ENCODE results near the gene SHISA6.
"Not testable (repeated sequence)": the region's sequence is repeated elsewhere in the genome, so short reads cannot be mapped to it uniquely, and the experiment has no call there.

Gene SHISA6

DNA sequence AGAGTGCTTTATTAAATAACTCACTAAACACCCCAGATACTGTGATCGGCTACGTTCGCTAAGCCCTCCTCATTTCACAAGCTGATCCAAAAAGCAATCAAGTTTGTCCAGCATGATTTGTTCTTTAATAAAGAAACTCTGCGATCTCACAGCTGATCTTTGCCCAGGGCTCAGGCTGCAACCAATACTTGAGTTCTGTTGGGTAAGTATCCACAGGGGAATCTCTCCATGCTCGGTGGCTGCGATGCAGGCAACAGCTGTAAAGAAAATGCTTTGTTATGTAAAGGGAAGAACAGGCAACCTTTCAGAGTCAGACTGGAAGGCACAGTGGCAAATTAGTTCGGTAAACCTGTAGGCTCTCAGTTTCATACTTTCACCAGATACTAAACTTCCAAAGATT lies 67.5 kb downstream of the SHISA6 start:
- H3K23ac ChIP-seq (ENCODE audit: low read length): no peak overlapping the region
- no peak overlapping the region for H2AK5ac ChIP-seq (ENCODE audit: low read length)
- no peak overlapping the region for H3K27ac ChIP-seq (ENCODE audit: low read depth, low read length)
- H2BK5ac ChIP-seq (ENCODE audit: low read depth, low read length, poor library complexity): no peak overlapping the region
- no peaks in the 10 kb centered on the region for H3K79me2 ChIP-seq (ENCODE audit: control insufficient read depth, insufficient read depth, low read length, poor library complexity)
- no peak overlapping the region for H4K91ac ChIP-seq (ENCODE audit: low read depth, low read length)
- H2BK120ac ChIP-seq (ENCODE audit: insufficient read depth, low read length, poor library complexity): no peak overlapping the region
- H3K18ac ChIP-seq (ENCODE audit: low read length): no peak overlapping the region
- no peak overlapping the region for H3K4me3 ChIP-seq (ENCODE audit: low read depth, low read length)
- no peak overlapping the region for H3K4me2 ChIP-seq (ENCODE audit: low read length)
- H4K12ac ChIP-seq (ENCODE audit: low read depth, low read length): no peak overlapping the region
- no peak overlapping the region for H3K4ac ChIP-seq (ENCODE audit: low read depth, low read length)
- H3K36me3 ChIP-seq (ENCODE audit: control insufficient read depth in 1 of 2, insufficient read depth in 2 of 2, low read length in 2 of 2): no peaks in the 10 kb centered on the region
- no peak overlapping the region for H3K14ac ChIP-seq (ENCODE audit: low read length)
- no peaks in the 10 kb centered on the region for H3K79me1 ChIP-seq (ENCODE audit: low read length)
- no CpG with 5 or more reads among the region's 7 CpGs for WGBS (ENCODE audit: extremely low coverage, insufficient coverage, insufficient read length)
- no peak overlapping the region for H3K9ac ChIP-seq (ENCODE audit: low read length)
- no peaks in the 10 kb centered on the region for H3K4me1 ChIP-seq (ENCODE audit: control insufficient read depth in 1 of 2, insufficient read depth in 2 of 2, low read length in 2 of 2)
- DNase-seq: no peak
- no peak overlapping the region for H2BK12ac ChIP-seq (ENCODE audit: low read length)
- no peaks in the 10 kb centered on the region for H3K9me3 ChIP-seq (ENCODE audit: insufficient read depth, low read depth, low read length)
- no peaks in the 10 kb centered on the region for H3K27me3 ChIP-seq (ENCODE audit: insufficient read depth, low read length)
- no peak overlapping the region for H4K8ac ChIP-seq (ENCODE audit: low read depth, low read length)
- H2AFZ ChIP-seq (ENCODE audit: insufficient read depth, low read length, poor library complexity): no peak overlapping the region

DNA sequence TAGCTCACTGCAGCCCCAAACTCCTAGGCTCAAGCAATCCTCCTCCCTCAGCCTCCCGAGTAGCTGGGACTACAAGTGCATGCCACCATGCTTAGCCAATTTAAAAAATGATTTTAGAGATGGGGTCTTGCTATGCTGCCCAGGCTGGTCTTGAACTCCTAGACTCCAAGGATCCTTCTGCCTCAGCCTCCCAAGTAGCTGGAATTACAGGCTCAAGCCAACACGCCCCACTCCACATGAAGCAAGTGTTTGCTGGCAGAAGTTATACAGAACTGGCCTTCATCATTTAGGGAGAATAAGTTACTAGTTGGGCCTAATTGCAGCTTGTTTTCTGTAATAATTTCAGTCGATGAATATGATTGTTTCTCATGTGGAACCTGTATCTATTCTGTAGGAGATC lies 68.0 kb downstream of the SHISA6 start:
- Histone ChIP-seq H2BK5ac (ENCODE audit: low read depth, low read length, poor library complexity) (no peak overlapping the region), H3K36me3 (ENCODE audit: control insufficient read depth in 1 of 2, insufficient read depth in 2 of 2, low read length in 2 of 2) (no peaks in the 10 kb centered on the region), H3K18ac (ENCODE audit: low read length) (no peak overlapping the region), H3K4me1 (ENCODE audit: control insufficient read depth in 1 of 2, insufficient read depth in 2 of 2, low read length in 2 of 2) (no peaks in the 10 kb centered on the region), H3K27ac (ENCODE audit: low read depth, low read length) (no peak overlapping the region), H3K4ac (ENCODE audit: low read depth, low read length) (no peak overlapping the region), H2AK5ac (ENCODE audit: low read length) (no peak overlapping the region), H2BK12ac (ENCODE audit: low read length) (no peak overlapping the region), H3K9me3 (ENCODE audit: insufficient read depth, low read depth, low read length) (no peaks in the 10 kb centered on the region), H3K9ac (ENCODE audit: low read length) (no peak overlapping the region), H3K4me2 (ENCODE audit: low read length) (no peak overlapping the region), H2BK120ac (ENCODE audit: insufficient read depth, low read length, poor library complexity) (no peak overlapping the region), H3K27me3 (ENCODE audit: insufficient read depth, low read length) (no peaks in the 10 kb centered on the region), H3K23ac (ENCODE audit: low read length) (no peak overlapping the region), H2AFZ (ENCODE audit: insufficient read depth, low read length, poor library complexity) (no peak overlapping the region), H3K14ac (ENCODE audit: low read length) (no peak overlapping the region), H3K79me1 (ENCODE audit: low read length) (no peaks in the 10 kb centered on the region), H3K4me3 (ENCODE audit: low read depth, low read length) (no peak overlapping the region), H3K79me2 (ENCODE audit: control insufficient read depth, insufficient read depth, low read length, poor library complexity) (no peaks in the 10 kb centered on the region), H4K8ac (ENCODE audit: low read depth, low read length) (no peak overlapping the region), H4K91ac (ENCODE audit: low read depth, low read length) (no peak overlapping the region), H4K12ac (ENCODE audit: low read depth, low read length) (no peak overlapping the region)
- WGBS (ENCODE audit: extremely low coverage, insufficient coverage, insufficient read length): no CpG with 5 or more reads among the region's 3 CpGs
- no peak for DNase-seq

DNA sequence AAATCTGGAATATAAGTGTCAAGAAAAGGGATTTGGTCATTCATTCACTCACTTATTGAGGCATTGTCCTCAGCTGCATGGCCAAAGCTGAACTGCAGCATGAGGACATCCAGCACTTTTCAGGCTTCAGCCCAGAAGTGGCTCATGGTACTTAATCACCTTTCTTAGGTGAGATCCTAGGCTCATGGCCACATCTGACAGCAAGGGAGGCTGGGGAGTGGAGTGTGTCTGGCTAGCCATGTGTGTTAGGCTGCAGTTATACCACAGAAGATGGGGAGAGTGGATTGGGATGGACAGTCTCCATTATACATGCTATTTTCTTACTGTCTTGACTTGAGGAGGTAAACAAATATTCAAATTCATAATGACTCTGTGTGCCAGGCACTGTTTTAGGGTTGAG lies 68.8 kb downstream of the SHISA6 start:
- Histone ChIP-seq H3K23ac (ENCODE audit: low read length) (no peak overlapping the region), H3K36me3 (ENCODE audit: control insufficient read depth in 1 of 2, insufficient read depth in 2 of 2, low read length in 2 of 2) (no peaks in the 10 kb centered on the region), H3K9ac (ENCODE audit: low read length) (no peak overlapping the region), H2AFZ (ENCODE audit: insufficient read depth, low read length, poor library complexity) (no peak overlapping the region), H3K4me1 (ENCODE audit: control insufficient read depth in 1 of 2, insufficient read depth in 2 of 2, low read length in 2 of 2) (no peaks in the 10 kb centered on the region), H2AK5ac (ENCODE audit: low read length) (no peak overlapping the region), H3K27ac (ENCODE audit: low read depth, low read length) (no peak overlapping the region), H3K79me1 (ENCODE audit: low read length) (no peaks in the 10 kb centered on the region), H4K91ac (ENCODE audit: low read depth, low read length) (no peak overlapping the region), H3K4me2 (ENCODE audit: low read length) (no peak overlapping the region), H2BK12ac (ENCODE audit: low read length) (no peak overlapping the region), H2BK5ac (ENCODE audit: low read depth, low read length, poor library complexity) (no peak overlapping the region), H4K8ac (ENCODE audit: low read depth, low read length) (no peak overlapping the region), H3K4ac (ENCODE audit: low read depth, low read length) (no peak overlapping the region), H3K14ac (ENCODE audit: low read length) (no peak overlapping the region), H3K27me3 (ENCODE audit: insufficient read depth, low read length) (no peaks in the 10 kb centered on the region), H3K9me3 (ENCODE audit: insufficient read depth, low read depth, low read length) (no peaks in the 10 kb centered on the region), H3K79me2 (ENCODE audit: control insufficient read depth, insufficient read depth, low read length, poor library complexity) (no peaks in the 10 kb centered on the region), H2BK120ac (ENCODE audit: insufficient read depth, low read length, poor library complexity) (no peak overlapping the region), H4K12ac (ENCODE audit: low read depth, low read length) (no peak overlapping the region), H3K18ac (ENCODE audit: low read length) (no peak overlapping the region), H3K4me3 (ENCODE audit: low read depth, low read length) (no peak overlapping the region)
- DNase-seq: no peak

- H3K4ac ChIP-seq (ENCODE audit: low read depth, low read length); H2BK120ac ChIP-seq (ENCODE audit: insufficient read depth, low read length, poor library complexity); H3K4me2 ChIP-seq (ENCODE audit: low read length); H3K9ac ChIP-seq (ENCODE audit: low read length); H3K4me3 ChIP-seq (ENCODE audit: low read depth, low read length); H3K36me3 ChIP-seq (ENCODE audit: control insufficient read depth in 1 of 2, insufficient read depth in 2 of 2, low read length in 2 of 2); H3K9me3 ChIP-seq (ENCODE audit: insufficient read depth, low read depth, low read length); H3K27me3 ChIP-seq (ENCODE audit: insufficient read depth, low read length); H2AFZ ChIP-seq (ENCODE audit: insufficient read depth, low read length, poor library complexity); H3K27ac ChIP-seq (ENCODE audit: low read depth, low read length); H2BK12ac ChIP-seq (ENCODE audit: low read length); H3K4me1 ChIP-seq (ENCODE audit: control insufficient read depth in 1 of 2, insufficient read depth in 2 of 2, low read length in 2 of 2); H3K14ac ChIP-seq (ENCODE audit: low read length); H3K23ac ChIP-seq (ENCODE audit: low read length); H2BK5ac ChIP-seq (ENCODE audit: low read depth, low read length, poor library complexity); H3K79me1 ChIP-seq (ENCODE audit: low read length); H2AK5ac ChIP-seq (ENCODE audit: low read length); H4K12ac ChIP-seq (ENCODE audit: low read depth, low read length); DNase-seq; H3K79me2 ChIP-seq (ENCODE audit: control insufficient read depth, insufficient read depth, low read length, poor library complexity); H3K18ac ChIP-seq (ENCODE audit: low read length); H4K8ac ChIP-seq (ENCODE audit: low read depth, low read length); H4K91ac ChIP-seq (ENCODE audit: low read depth, low read length): not testable (repeated sequence)
- no CpG with 5 or more reads among the region's 11 CpGs for WGBS (ENCODE audit: extremely low coverage, insufficient coverage, insufficient read length)
These were observed 75.4 kb downstream of the SHISA6 start for GRCh38 chr17:11316451-11316850.

DNA sequence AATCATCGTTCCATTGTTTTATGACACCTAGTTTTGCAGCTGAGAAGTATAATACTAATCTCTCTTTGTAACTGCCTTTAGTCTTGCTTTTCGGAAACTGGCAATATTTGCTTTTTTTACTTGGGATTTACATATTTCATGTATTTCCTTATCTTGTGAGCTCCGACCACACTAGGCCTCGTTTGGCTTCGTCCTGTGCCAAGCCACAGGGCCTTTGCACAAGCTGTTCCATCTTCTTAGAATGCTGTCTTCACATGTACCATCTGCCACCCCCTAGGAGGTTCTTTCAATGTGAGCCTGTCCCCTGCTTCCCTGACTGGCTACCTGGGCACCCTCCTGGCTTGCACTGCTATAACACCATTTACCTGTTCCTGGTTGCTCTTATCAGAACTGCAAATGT lies 77.2 kb downstream of the SHISA6 start:
- Histone ChIP-seq H3K23ac (ENCODE audit: low read length) (no peak overlapping the region), H3K4ac (ENCODE audit: low read depth, low read length) (no peak overlapping the region), H2BK12ac (ENCODE audit: low read length) (no peak overlapping the region), H3K79me2 (ENCODE audit: control insufficient read depth, insufficient read depth, low read length, poor library complexity) (no peaks in the 10 kb centered on the region), H2BK120ac (ENCODE audit: insufficient read depth, low read length, poor library complexity) (no peak overlapping the region), H3K79me1 (ENCODE audit: low read length) (no peaks in the 10 kb centered on the region), H2BK5ac (ENCODE audit: low read depth, low read length, poor library complexity) (no peak overlapping the region), H3K4me2 (ENCODE audit: low read length) (no peak overlapping the region), H3K9me3 (ENCODE audit: insufficient read depth, low read depth, low read length) (no peaks in the 10 kb centered on the region), H3K18ac (ENCODE audit: low read length) (no peak overlapping the region), H4K12ac (ENCODE audit: low read depth, low read length) (no peak overlapping the region), H4K91ac (ENCODE audit: low read depth, low read length) (no peak overlapping the region), H3K27ac (ENCODE audit: low read depth, low read length) (no peak overlapping the region), H3K4me3 (ENCODE audit: low read depth, low read length) (no peak overlapping the region), H2AFZ (ENCODE audit: insufficient read depth, low read length, poor library complexity) (no peak overlapping the region), H3K4me1 (ENCODE audit: control insufficient read depth in 1 of 2, insufficient read depth in 2 of 2, low read length in 2 of 2) (no peaks in the 10 kb centered on the region), H3K9ac (ENCODE audit: low read length) (no peak overlapping the region), H2AK5ac (ENCODE audit: low read length) (no peak overlapping the region), H3K27me3 (ENCODE audit: insufficient read depth, low read length) (no peaks in the 10 kb centered on the region), H3K36me3 (ENCODE audit: control insufficient read depth in 1 of 2, insufficient read depth in 2 of 2, low read length in 2 of 2) (no peaks in the 10 kb centered on the region), H4K8ac (ENCODE audit: low read depth, low read length) (no peak overlapping the region), H3K14ac (ENCODE audit: low read length) (no peak overlapping the region)
- WGBS (ENCODE audit: extremely low coverage, insufficient coverage, insufficient read length): no CpG with 5 or more reads among the region's 5 CpGs
- no peak for DNase-seq

Measured in trophoblast cell (in vitro differentiated cells and primary cell).